Suppressor macrophage treated with lipopolysaccharide for 4 hours (primary cell): ENCODE measurements around the gene GPA33.
A peak's percentile ranks its signal among the peaks of the same experiment; 100 is the strongest.

Source experiments
- DNase-seq: peaks from one replicate; pipeline ENCODE4 v3.0.0-alpha.2; 2020

Gene GPA33

DNA sequence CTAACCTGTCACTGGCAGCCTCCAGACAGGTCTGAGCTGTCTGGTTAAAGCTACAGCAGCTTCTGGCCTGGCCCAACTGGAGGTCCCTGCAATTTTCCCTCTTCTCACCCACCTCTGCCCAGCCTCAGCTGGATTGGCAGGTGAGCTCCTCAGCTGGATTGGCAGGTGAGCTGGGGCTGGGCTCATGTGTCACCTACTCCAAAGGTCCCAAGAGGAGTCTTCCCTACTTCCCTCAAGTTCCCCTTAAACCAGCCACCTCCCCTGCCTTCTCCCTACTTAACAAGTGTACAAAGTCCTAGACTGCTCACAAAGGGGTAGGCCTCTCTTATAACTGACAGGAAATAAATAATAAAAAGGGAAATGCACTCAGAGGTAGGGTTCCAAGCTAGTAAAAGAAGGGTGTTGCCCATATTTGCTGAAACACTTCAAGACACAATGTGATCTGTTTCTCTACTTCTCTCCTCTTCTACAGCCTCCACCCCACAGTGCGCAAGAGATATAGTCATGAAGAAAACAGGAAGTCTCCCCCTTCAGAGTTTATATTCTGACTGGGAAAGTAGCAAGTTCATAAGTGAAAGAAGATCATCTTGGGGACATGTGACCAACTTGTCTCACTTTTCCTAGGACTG, at the start of gene GPA33:
Gene GPA33 (minus strand): TSS at position 64 of the 629 bp plus-strand sequence. CDS start 90 bp downstream, outside the sequence.
- peak; percentile 90 for DNase-seq

GRCh38 chr1:167138703-167139102, 48.5 kb upstream of the GPA33 start:
- no peak for DNase-seq

GRCh38 chr1:167137793-167138510, 47.8 kb upstream of the GPA33 start:
- DNase-seq, result no peak

DNA sequence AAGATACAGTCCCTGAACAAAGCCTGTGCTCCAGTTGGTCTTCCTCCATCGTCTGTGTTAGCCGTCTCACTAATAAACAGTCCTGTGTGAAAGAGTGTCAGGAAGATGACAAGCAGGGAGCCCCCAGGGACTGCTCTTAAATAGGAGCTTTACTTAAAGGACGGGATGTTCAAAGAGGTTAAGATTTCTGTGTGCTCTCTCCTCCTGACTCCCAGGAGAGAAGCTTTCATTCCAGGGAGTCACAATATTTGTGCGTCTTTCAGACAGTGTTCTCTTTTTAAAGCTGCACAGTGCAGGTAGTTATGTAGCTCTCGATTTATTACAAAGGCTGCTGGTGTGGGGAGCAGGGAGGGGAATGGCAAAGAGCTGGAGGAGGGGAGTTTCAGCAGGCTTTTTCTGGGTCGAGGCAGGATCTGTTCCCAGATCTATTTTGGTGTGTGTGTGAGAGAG, 47.2 kb upstream of the GPA33 start:
- DNase-seq, result no peak

DNA sequence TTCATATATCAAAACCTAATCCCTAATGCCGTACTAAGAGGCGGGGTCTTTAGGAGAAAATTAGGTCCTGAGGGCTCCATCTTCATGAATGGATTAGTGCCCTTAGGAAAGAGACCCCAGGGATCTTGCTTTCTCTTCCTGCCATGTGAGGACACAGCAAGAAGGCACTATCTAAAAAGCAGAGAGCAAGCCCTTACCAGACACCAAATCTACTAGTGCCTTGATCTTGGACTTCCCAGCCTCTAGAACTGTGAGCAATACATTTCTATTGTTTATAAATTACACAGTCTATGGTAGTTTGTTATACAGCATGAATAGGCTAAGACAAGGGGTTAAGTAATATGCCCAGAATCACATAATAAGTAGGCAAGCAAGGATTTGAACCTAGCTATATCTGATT, 46.6 kb upstream of the GPA33 start:
- DNase-seq, result no peak

DNA sequence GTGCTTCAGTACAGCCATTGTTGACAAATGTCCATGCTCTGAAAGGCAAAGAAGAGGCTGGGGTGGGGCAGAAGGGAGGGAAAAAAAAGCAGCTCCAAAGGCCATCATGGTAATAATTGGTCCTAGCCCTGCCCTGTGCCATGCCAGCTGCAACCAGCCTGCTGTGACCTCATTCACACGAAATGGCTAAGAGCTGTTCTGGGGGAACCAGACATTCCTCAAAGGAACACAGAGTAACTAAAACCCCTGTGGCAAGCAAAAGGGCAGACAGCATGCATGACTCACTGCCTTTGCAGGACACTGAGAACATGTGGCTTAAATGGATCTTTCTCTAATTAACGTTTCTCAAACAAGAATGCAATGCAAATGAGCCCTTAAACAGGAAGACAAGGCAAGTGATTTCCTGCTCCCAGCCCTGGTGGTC, 46.0 kb upstream of the GPA33 start:
- DNase-seq, result no peak

DNA sequence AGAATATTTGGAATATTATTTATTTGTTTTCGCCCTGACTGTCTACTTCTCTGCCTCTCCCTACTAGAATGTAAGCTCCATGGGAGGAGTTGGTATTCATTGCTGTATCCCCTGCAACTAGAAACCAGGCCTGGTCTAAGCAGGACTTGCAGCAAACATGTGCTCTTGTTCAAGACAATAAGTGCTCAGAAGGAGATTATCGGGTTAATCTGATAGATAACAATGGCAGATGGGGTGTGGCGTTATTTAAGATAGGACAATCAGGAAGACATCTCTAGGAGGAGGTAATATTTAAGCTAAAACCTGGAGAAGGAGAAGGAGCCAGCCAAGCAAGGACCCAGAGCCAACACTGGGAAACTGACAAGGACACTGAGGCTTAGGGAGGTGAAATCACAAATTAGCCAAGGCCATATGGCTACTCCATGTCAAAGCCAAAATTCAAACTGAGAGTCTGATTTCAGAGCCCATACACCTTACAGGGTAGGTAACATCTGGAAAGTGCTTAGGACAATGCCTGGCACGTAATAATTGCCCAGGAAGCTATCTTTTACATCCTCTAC, 45.2 kb upstream of the GPA33 start:
- no peak for DNase-seq

DNA sequence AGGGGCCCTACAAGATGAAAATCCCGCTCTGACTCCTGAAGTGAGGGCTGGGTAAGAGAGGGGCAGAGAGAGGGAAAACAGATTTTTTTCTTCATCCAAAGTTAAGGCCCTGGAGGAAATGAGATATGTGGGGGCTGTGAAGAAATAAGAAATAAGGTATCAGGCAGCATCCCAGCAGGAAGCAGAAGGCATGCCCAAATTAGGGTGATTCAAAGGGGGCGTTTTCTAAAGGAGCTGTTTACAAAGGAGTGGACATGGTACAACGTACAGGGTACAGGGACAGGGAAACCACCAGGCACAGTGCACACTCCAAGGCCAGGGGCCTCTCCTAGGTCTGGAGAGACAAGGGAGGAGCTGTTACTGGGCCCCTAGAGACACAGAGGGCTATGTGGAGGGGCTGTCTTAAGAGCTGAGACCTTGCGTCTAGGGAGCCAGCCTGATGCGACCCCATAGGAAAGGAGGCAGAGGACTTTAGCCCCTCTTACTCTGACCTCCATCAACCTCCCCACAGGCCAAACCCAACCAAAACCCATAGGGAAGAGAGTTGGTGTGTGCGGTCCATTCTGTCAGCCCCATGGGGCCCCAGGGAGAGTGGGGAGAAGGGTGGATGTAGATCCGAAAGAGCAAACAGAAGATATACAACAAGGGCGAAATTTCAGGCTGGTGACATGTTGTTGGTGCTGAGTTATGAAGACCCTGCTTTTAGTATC, 42.3 kb upstream of the GPA33 start:
- no peak for DNase-seq

DNA sequence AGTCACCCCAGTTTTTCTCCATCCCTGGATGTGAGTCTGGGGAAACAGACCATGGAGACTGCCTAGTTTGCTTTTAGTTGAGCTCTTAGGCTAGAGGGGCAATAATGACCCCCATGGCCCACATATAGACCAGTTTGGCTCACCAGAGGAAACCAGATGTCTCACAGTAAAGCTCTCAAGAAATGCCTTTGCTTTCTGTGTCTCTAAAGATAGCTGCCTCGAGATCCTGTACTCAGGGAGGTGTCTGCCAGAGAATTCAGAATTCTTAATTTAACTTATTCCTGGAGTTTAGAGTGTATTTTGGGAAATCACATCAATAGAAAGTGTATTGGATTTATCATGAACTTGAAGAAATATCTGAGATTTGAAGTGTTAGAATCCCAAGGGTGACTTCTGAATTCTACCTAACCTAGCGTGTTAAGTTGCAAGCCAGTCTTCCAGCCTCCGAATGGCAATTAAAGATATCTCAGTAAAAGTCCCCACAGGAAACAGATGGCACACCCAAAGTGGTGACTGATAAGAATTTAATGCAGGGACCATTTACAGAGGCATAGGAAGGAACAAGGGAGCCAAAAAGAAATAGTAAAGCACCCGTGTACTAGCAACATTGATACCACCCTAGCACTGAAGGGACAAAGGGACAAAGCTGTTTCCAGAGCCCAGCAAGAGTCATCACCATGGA, 40.8 kb upstream of the GPA33 start:
- DNase-seq, result no peak

- DNase-seq, result peak; percentile 8
Observed at GRCh38 chr1:167128261-167129227, 38.4 kb upstream of the GPA33 start.

DNA sequence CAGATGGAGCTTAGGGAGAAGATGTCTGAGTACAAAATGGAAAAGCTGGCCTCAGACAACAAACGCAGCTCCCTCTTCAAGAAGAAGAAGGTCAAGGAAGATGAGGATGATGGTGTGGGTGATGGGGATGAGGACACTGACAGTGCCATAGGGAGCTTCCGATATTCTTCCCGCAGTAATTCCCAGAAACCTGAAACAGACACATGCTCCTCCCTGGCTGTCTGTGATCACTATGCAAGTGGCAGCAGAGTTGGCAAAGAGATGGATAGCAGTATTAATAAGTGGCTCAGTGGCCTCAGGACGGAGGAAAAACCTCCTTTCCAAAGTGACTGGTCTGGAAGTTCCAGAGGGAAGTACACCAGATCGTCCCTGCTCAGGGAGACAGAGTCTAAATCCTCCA, 37.5 kb upstream of the GPA33 start:
- no peak for DNase-seq

- no peak for DNase-seq
Observed at GRCh38 chr1:167127236-167127635, 37.1 kb upstream of the GPA33 start.

GRCh38 chr1:167126811-167127210, 36.6 kb upstream of the GPA33 start:
- DNase-seq, result no peak

DNA sequence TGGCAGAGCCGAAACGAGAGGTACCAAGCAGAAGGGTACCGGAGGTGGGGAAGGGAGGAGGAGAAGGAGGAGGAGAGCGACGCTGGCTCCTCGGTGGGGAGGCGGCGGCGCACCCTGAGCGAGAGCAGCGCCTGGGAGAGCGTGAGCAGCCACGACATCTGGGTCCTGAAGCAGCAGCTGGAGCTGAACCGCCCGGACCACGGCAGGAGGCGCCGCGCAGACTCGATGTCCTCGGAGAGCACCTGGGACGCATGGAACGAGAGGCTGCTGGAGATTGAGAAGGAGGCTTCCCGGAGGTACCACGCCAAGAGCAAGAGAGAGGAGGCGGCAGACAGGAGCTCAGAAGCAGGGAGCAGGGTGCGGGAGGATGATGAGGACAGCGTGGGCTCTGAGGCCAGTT, 36.1 kb upstream of the GPA33 start:
- no peak for DNase-seq

DNA sequence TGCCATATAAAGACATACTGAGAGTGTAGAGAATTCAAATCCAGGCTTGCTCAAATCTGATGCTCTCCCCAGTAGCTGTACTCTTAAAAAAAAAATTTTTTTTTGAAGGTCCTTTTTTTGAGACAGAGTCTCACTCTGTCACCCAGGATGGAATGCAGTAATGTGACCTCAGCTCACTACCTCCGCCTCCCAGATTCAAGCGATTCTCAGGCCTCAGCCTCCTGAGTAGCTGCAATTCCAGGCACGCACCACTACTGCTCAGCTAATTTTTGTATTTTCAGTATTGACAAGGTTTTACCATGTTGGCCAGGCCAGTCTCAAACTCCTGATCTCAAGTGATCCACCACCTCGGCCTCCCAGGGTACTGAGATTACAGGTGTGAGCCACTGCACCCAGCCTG, 32.4 kb upstream of the GPA33 start:
- no peak for DNase-seq

DNA sequence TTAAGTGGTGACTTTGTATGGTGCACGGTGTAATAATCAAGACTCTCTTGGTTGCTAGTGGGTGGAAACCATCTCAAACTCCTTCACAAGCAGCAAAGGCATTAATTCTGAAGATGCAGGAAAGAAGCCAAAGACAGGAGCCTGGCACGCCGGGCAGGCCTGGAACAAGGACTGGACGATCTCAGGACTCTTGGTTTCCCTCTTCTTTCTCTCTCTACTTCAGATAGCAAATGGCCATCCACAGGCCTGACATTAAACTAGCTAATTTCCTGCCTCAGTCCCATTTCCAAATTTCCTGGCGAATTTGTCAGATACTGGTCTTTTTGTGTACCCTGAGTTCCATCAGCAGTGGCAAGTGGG, 31.9 kb upstream of the GPA33 start:
- no peak for DNase-seq

DNA sequence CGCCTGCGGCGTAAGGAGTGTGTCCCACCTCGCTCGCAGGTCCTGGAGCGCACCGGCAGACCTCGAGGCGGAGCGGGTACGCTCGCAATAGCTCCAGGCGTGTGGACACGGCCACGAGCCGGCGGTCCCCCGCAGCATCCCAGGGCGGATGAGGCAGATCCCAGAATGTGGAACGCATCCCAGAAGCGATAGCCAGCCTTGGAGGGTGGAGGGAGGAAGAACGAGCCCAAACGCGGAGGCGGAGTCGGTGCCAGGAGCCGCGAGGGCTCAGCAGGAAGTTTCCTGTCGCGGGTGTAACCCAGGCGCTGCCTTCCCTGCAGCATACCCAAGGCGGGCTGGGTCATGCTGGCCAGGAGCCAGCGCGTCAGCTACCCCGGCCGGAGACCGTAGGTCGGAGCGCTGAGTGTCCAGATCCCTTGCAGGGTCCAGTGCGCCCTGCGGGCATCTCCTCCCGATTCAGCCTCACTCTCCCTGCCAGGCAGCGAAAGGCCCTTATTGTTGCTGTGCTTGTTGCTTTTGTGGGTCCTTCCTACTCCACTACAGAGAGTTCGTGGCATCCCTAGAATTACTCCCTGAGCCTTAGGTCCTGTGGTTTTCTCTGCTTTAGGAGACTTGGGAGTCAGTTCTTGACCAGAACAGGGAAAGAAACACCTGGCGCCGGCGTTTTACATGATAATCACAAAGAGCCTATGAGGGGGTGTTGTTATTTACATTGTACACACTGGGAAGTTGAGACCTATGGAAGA, 31.4 kb upstream of the GPA33 start:
- DNase-seq, result peak; percentile 40

DNA sequence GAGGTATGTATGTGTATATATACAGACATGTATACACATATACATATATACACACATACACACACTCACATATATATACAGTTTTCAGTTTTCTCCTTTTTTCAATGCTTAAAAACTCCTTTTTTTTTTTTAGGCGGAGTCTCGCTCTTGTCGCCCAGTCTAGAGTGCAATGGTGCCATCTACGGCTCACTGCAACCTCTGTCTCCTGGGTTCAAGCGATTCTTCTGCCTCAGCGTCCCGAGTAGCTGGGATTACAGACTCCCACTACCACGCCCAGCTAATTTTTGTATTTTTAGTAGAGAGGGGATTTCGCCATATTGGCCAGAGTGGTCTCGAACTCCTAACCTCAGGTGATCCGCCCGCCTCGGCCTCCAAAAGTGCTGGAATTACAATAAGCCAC, 30.7 kb upstream of the GPA33 start:
- DNase-seq, result no peak

GRCh38 chr1:167119696-167120095, 29.5 kb upstream of the GPA33 start:
- DNase-seq, result no peak

GRCh38 chr1:167118188-167118587, 28.0 kb upstream of the GPA33 start:
- no peak for DNase-seq

GRCh38 chr1:167117225-167117624, 27.0 kb upstream of the GPA33 start:
- no peak for DNase-seq
